ENCODE measurements around the gene POLN. TPM values are rescaled to one million over a fixed set of nuclear protein-coding genes. Genes with fewer than 3 reads are reported as not detected.
A peak's percentile ranks its signal among the peaks of the same experiment; 100 is the strongest.

The POLN gene
- total RNA-seq, 1 experiment from 2014 or later: 0.26 TPM

GRCh38 chr4:2241003-2241402 is 918 bp downstream of the POLN start:
- CTCF ChIA-PET: no interaction called here
- POLR2A ChIA-PET (ENCODE audit: unreplicated experiment): no interaction called here
- BruUV-seq (replicated peaks): no TSS peak
- Histone ChIP-seq H3K4me3 (ENCODE audit: low read length) (peak overlapping the region; percentile 92), H3K36me3 (ENCODE audit: low read depth, low read length) (no peaks in the 10 kb centered on the region; the same call in 1 of the 2 replicates), H4K20me1 (ENCODE audit: low read length) (peaks cover 16% of the 10 kb centered on the region), H3K4me2 (ENCODE audit: low read length) (peak overlapping the region; percentile 99), H3K4me1 (ENCODE audit: insufficient read depth, low read length) (peaks cover 20% of the 10 kb centered on the region; the same call in 1 of the 2 replicates), H3K9ac (ENCODE audit: low read length) (peak overlapping the region; percentile 93), H3F3A (ENCODE audit: low read length, unreplicated experiment) (no peaks in the 10 kb centered on the region), H3K9me3 (ENCODE audit: low read length) (no peaks in the 10 kb centered on the region), H2AFZ (ENCODE audit: low read length) (peak overlapping the region; percentile 77; the same call in 1 of the 2 replicates), H3K27ac (ENCODE audit: low read length) (no peak overlapping the region), H3K9me2 (replicated peaks; ENCODE audit: low read length) (no peaks in the 10 kb centered on the region), H3K79me2 (ENCODE audit: low read length) (peaks cover 51% of the 10 kb centered on the region), H3K27me3 (ENCODE audit: low read length) (no peaks in the 10 kb centered on the region)
- ATAC-seq (no peak), DNase-seq (no peak)
- intact Hi-C loops (cut with micrococcal nuclease): no loop called here
- TF ChIP-seq EZH2phosphoT487 (IDR thresholded peaks at IDR 0.05; ENCODE audit: borderline replicate concordance, low read length) (no peak), EZH2 (IDR thresholded peaks at IDR 0.05; ENCODE audit: low read length, unreplicated experiment) (no peak), CTCF (conservative IDR thresholded peaks at IDR 0.05; ENCODE audit: low read depth, low read length) (no peak)

GRCh38 chr4:2236944-2237666 is 4.8 kb downstream of the POLN start:
- peaks cover 16% of the 10 kb centered on the region for H4K20me1 ChIP-seq (ENCODE audit: low read length)
- TF ChIP-seq CTCF (conservative IDR thresholded peaks at IDR 0.05; ENCODE audit: low read depth, low read length): no peak
- TF ChIP-seq EZH2 (IDR thresholded peaks at IDR 0.05; ENCODE audit: low read length, unreplicated experiment): no peak
- TF ChIP-seq EZH2phosphoT487 (IDR thresholded peaks at IDR 0.05; ENCODE audit: borderline replicate concordance, low read length): no peak
- ATAC-seq (no peak), DNase-seq (no peak)
- no peak overlapping the region for H3K9ac ChIP-seq (ENCODE audit: low read length)
- H3K9me2 ChIP-seq (replicated peaks; ENCODE audit: low read length): no peaks in the 10 kb centered on the region
- ChIA-PET CTCF (no interaction called here), POLR2A (ENCODE audit: unreplicated experiment) (no interaction called here)
- no peaks in the 10 kb centered on the region for H3K27me3 ChIP-seq (ENCODE audit: low read length)
- no peaks in the 10 kb centered on the region for H3K9me3 ChIP-seq (ENCODE audit: low read length)
- intact Hi-C loops (cut with micrococcal nuclease): no loop called here
- H3K4me1 ChIP-seq (ENCODE audit: insufficient read depth, low read length): 0 out of 2 replicates have a peak, but pooled peaks cover 20% of the 10 kb centered on the region
- no peak overlapping the region for H2AFZ ChIP-seq (ENCODE audit: low read length)
- no peak overlapping the region for H3K27ac ChIP-seq (ENCODE audit: low read length)
- BruUV-seq (replicated peaks): no TSS peak
- H3F3A ChIP-seq (ENCODE audit: low read length, unreplicated experiment): no peaks in the 10 kb centered on the region
- H3K4me3 ChIP-seq (ENCODE audit: low read length): no peak overlapping the region
- peaks cover 14% of the 10 kb centered on the region; the same call in 1 of the 2 replicates for H3K36me3 ChIP-seq (ENCODE audit: low read depth, low read length)
- peaks cover 58% of the 10 kb centered on the region for H3K79me2 ChIP-seq (ENCODE audit: low read length)
- no peak overlapping the region for H3K4me2 ChIP-seq (ENCODE audit: low read length)

- Histone ChIP-seq H3K4me2 (ENCODE audit: low read length) (no peak overlapping the region), H2AFZ (ENCODE audit: low read length) (no peak overlapping the region), H3K36me3 (ENCODE audit: low read depth, low read length) (peaks cover 14% of the 10 kb centered on the region; the same call in 1 of the 2 replicates), H3K9me3 (ENCODE audit: low read length) (no peaks in the 10 kb centered on the region), H3K9me2 (replicated peaks; ENCODE audit: low read length) (no peaks in the 10 kb centered on the region), H3K27me3 (ENCODE audit: low read length) (no peaks in the 10 kb centered on the region), H3K79me2 (ENCODE audit: low read length) (peaks cover 8% of the 10 kb centered on the region; the same call in 1 of the 2 replicates), H3K4me3 (ENCODE audit: low read length) (no peak overlapping the region), H3K9ac (ENCODE audit: low read length) (no peak overlapping the region), H3K27ac (ENCODE audit: low read length) (no peak overlapping the region), H4K20me1 (ENCODE audit: low read length) (no peaks in the 10 kb centered on the region), H3F3A (ENCODE audit: low read length, unreplicated experiment) (no peaks in the 10 kb centered on the region), H3K4me1 (ENCODE audit: insufficient read depth, low read length) (no peaks in the 10 kb centered on the region)
- TF ChIP-seq CTCF (conservative IDR thresholded peaks at IDR 0.05; ENCODE audit: low read depth, low read length) (no peak), EZH2 (IDR thresholded peaks at IDR 0.05; ENCODE audit: low read length, unreplicated experiment) (no peak), EZH2phosphoT487 (IDR thresholded peaks at IDR 0.05; ENCODE audit: borderline replicate concordance, low read length) (no peak)
- DNase-seq (no peak), ATAC-seq (no peak)
- no TSS peak for BruUV-seq (replicated peaks)
- intact Hi-C loops (cut with micrococcal nuclease): no loop called here
- POLR2A ChIA-PET (ENCODE audit: unreplicated experiment): no interaction called here
- CTCF ChIA-PET: no interaction called here
Observed at GRCh38 chr4:2231082-2231481, 10.8 kb downstream of the POLN start.

All from PC-3 (cell line).